Fibroblast of villous mesenchyme (primary cell): ENCODE measurements around the gene TTC27. TPM values are rescaled to one million over a fixed set of nuclear protein-coding genes. Genes with fewer than 3 reads are reported as not detected.

Experiments used
- DNase-seq: peaks from one replicate; pipeline ENCODE4 v3.0.0-alpha.2; 2010; ENCODE audit warnings: low read depth
- H3K4me3 ChIP-seq: 2 replicates; pipeline ENCODE4 v1.5.1; 2011; ENCODE audit warnings: low read depth, mild to moderate bottlenecking, low read length
- CTCF ChIP-seq: IDR thresholded peaks from 2 replicates; pipeline ENCODE4 v1.5.1; 2012; ENCODE audit warnings: low read depth, mild to moderate bottlenecking, low read length; ENCODE audit not compliant: insufficient read depth
- total RNA-seq: library from RNA; depleted of rRNA; stranded (reverse); fragments of >200 nt; gene quantifications from 2 replicates; pipeline ENCODE4 v1.2.3, GENCODE V29; 2012

TTC27 gene
- total RNA-seq, 1 donor, result 32.4 TPM

- no peak for DNase-seq
- no peak for TF ChIP-seq CTCF
- H3K4me3 ChIP-seq, result no peak overlapping the region
Measured at GRCh38 chr2:32702303-32703064, 74.6 kb downstream of the TTC27 start.

GRCh38 chr2:32706815-32707579 lies 79.1 kb downstream of the TTC27 start:
- TF ChIP-seq CTCF, result no peak
- H3K4me3 ChIP-seq, result no peak overlapping the region
- DNase-seq, result no peak

- TF ChIP-seq CTCF, result no peak
- DNase-seq, result peak; percentile 41
- no peak overlapping the region for H3K4me3 ChIP-seq
Measured at GRCh38 chr2:32711219-32711618, 83.4 kb downstream of the TTC27 start.

- H3K4me3 ChIP-seq, result no peak overlapping the region
- DNase-seq, result no peak
- no peak for TF ChIP-seq CTCF
Measured at GRCh38 chr2:32711908-32712501, 84.2 kb downstream of the TTC27 start.

- no peak for TF ChIP-seq CTCF
- no peak overlapping the region for H3K4me3 ChIP-seq
- DNase-seq, result no peak
Measured at GRCh38 chr2:32712870-32713269, 85.0 kb downstream of the TTC27 start.

GRCh38 chr2:32714521-32714920 lies 86.7 kb downstream of the TTC27 start:
- TF ChIP-seq CTCF, result no peak
- no peak overlapping the region for H3K4me3 ChIP-seq
- no peak for DNase-seq
